ENCODE measurements around the gene PPP2R5B. TPM values are rescaled to one million over a fixed set of nuclear protein-coding genes. Genes with fewer than 3 reads are reported as not detected.
A peak's percentile ranks its signal among the peaks of the same experiment; 100 is the strongest.

The PPP2R5B gene
- total RNA-seq, 1 experiment from 2014 or later, result 38.0 TPM

DNA sequence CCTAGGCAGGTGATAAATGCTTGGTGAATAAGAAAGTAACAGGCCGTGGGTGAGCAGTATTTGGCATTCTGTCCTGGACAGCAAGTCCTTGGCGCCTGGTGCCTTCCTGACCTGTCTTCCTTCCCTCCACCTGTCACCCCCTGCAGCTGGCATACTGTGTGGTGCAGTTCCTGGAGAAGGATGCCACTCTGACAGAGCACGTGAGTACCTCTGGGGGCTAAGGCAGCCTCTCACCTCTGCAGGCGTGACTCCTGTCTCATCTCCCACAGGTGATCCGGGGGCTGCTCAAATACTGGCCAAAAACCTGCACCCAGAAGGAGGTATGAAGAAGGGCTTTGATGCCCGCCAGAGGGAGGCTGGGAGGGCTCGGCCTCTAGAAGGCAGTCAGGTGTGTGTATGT, 6.8 kb downstream of the PPP2R5B start:
- H3K4me3 Mint-ChIP-seq (ENCODE audit: unreplicated experiment), result no peak overlapping the region
- DNase-seq (ENCODE audit: unreplicated experiment), result no peak
- no TSS peak for BruUV-seq (replicated peaks)
- intact Hi-C loops (cut with micrococcal nuclease), result no loop called here
- no peaks in the 10 kb centered on the region for H3K9me3 Mint-ChIP-seq (ENCODE audit: unreplicated experiment)
- ChIA-PET POLR2A (no interaction called here), CTCF (interaction anchor here (0.6 kb wide), 1 partner anchor 97 kb away, joined by 3 read pairs; no protein-coding TSS in a partner anchor)
- H3K4me1 Mint-ChIP-seq (ENCODE audit: insufficient read depth, unreplicated experiment), result no peaks in the 10 kb centered on the region
- no peak overlapping the region for H3K27ac Mint-ChIP-seq (ENCODE audit: low read depth, unreplicated experiment)
- TF ChIP-seq, protein P1, sequence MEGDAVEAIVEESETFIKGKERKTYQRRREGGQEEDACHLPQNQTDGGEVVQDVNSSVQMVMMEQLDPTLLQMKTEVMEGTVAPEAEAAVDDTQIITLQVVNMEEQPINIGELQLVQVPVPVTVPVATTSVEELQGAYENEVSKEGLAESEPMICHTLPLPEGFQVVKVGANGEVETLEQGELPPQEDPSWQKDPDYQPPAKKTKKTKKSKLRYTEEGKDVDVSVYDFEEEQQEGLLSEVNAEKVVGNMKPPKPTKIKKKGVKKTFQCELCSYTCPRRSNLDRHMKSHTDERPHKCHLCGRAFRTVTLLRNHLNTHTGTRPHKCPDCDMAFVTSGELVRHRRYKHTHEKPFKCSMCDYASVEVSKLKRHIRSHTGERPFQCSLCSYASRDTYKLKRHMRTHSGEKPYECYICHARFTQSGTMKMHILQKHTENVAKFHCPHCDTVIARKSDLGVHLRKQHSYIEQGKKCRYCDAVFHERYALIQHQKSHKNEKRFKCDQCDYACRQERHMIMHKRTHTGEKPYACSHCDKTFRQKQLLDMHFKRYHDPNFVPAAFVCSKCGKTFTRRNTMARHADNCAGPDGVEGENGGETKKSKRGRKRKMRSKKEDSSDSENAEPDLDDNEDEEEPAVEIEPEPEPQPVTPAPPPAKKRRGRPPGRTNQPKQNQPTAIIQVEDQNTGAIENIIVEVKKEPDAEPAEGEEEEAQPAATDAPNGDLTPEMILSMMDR (IDR thresholded peaks at IDR 0.05; ENCODE audit: unreplicated experiment), result no peak
- H3K36me3 Mint-ChIP-seq (ENCODE audit: insufficient read depth, unreplicated experiment), result peaks cover 49% of the 10 kb centered on the region
- no peaks in the 10 kb centered on the region for H3K27me3 Mint-ChIP-seq (ENCODE audit: insufficient read depth, unreplicated experiment)

DNA sequence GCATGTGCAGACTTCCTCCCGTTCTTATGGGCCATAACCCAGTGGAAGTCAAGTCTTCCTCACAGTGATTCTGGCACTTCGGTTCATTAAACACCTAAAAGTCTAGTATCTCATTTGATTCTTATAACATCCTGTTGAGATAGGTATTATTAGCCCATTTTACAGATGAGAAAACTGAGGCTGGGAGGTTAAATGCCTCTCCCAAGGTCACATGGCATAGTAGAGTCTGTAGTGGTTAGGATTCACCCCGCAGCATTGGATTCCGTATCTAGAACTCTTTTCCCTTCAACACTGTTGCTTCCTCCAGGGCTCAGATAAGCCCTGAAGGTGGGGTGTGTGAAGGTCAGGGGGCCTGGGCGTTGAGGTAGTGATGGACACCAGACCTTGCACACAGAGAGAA, 7.8 kb downstream of the PPP2R5B start:
- POLR2A ChIA-PET, result interaction anchor here (0.5 kb wide), 1 partner anchor 170 kb away, joined by 3 read pairs; no protein-coding TSS in a partner anchor
- DNase-seq (ENCODE audit: unreplicated experiment), result no peak
- peaks cover 49% of the 10 kb centered on the region for H3K36me3 Mint-ChIP-seq (ENCODE audit: insufficient read depth, unreplicated experiment)
- H3K9me3 Mint-ChIP-seq (ENCODE audit: unreplicated experiment), result no peaks in the 10 kb centered on the region
- no peaks in the 10 kb centered on the region for H3K27me3 Mint-ChIP-seq (ENCODE audit: insufficient read depth, unreplicated experiment)
- intact Hi-C loops (cut with micrococcal nuclease), result no loop called here
- H3K27ac Mint-ChIP-seq (ENCODE audit: low read depth, unreplicated experiment), result no peak overlapping the region
- BruUV-seq (replicated peaks), result no TSS peak
- TF ChIP-seq, protein P1 (IDR thresholded peaks at IDR 0.05; ENCODE audit: unreplicated experiment), result no peak
- CTCF ChIA-PET, result interaction anchor here (0.7 kb wide), 1 partner anchor 82 kb away, joined by 3 read pairs; no protein-coding TSS in a partner anchor
- no peaks in the 10 kb centered on the region for H3K4me1 Mint-ChIP-seq (ENCODE audit: insufficient read depth, unreplicated experiment)
- H3K4me3 Mint-ChIP-seq (ENCODE audit: unreplicated experiment), result no peak overlapping the region

DNA sequence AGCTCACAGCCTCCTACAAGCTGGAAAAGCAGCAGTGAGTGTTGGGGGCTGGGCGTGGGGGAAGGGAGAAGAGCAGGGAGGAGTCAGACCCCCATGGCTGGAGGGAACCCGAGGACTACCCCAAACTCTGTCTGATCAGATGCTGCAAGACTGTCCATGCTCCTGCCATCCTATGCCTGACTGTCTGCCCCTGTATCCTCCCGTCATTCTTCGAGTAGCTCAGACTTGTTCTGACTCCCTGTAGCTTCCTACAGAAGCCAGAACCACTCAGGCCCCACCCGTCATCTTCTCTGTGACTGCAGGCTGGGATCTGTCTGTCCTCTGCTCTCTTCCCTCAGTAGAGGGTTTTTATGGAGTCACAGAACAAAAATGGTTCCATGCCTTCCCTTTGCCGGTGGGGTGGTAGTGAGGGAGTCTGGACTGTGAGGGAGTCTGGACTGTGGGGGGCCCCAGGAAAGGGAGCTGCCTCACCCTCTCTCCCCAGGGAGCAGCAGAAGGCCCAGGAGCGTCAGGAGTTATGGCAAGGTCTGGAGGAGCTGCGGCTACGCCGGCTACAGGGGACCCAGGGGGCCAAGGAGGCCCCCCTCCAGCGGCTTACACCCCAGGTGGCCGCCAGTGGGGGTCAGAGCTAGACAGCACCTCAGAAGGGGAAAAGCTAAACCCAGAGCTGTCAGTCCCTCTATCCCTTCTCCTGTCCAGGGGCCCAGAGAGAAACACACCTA, 8.9 kb downstream of the PPP2R5B start:
- Mint-ChIP-seq H3K9me3 (ENCODE audit: unreplicated experiment) (no peaks in the 10 kb centered on the region), H3K36me3 (ENCODE audit: insufficient read depth, unreplicated experiment) (peaks cover 39% of the 10 kb centered on the region), H3K27ac (ENCODE audit: low read depth, unreplicated experiment) (no peak overlapping the region), H3K4me1 (ENCODE audit: insufficient read depth, unreplicated experiment) (no peaks in the 10 kb centered on the region), H3K27me3 (ENCODE audit: insufficient read depth, unreplicated experiment) (no peaks in the 10 kb centered on the region), H3K4me3 (ENCODE audit: unreplicated experiment) (no peak overlapping the region)
- ChIA-PET CTCF (interaction anchor here (0.8 kb wide), 1 partner anchor 87 kb away, joined by 3 read pairs; no protein-coding TSS in a partner anchor), POLR2A (interaction anchor here (1.4 kb wide), 1 partner anchor 9 kb away, joined by 3 read pairs; the partner anchor contains the start of gene PPP2R5B)
- BruUV-seq (replicated peaks), result no TSS peak
- TF ChIP-seq, protein P1 (IDR thresholded peaks at IDR 0.05; ENCODE audit: unreplicated experiment), result no peak
- intact Hi-C loops (cut with micrococcal nuclease), result no loop called here
- DNase-seq (ENCODE audit: unreplicated experiment), result no peak

DNA sequence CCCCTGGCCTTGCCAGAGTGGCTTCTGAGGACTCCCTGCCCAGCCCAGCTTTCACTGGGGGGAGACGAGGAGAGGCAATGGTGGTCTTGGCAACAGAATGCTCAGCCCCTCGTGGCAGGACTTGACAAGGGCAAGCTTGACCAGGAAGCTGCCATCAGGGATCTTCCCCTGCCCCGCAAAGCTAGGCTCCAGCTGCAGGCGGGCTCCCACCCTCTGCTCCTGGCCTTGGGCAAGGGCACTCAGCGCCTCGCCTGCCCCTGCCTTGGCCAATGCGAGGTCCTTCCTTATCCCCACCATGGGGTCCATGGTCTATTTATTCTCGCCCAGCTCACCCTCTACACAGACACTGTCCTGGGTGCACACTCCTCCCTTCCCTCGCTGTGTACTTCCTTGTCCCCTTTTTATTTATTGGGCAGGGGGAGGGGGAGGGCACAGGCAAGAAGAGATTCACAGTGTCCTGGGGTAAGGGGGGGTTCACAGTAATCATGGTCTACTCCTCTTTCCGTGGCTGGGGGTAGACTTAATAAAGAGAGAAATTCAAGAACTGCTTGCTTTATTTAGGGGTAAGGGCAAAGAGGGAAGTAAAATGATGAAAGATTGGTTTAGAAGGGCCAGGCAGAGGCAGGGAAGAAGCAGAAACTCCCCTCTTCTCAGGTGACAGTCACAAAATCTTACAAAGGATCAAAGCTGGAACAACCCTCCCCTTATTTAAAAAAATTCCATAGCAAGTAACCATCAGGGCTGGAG, 9.6 kb downstream of the PPP2R5B start:
- H3K27ac Mint-ChIP-seq (ENCODE audit: low read depth, unreplicated experiment), result no peak overlapping the region
- intact Hi-C loops (cut with micrococcal nuclease), result no loop called here
- CTCF ChIA-PET, result interaction anchor here (0.8 kb wide), 1 partner anchor 88 kb away, joined by 3 read pairs; no protein-coding TSS in a partner anchor
- TF ChIP-seq, protein P1 (IDR thresholded peaks at IDR 0.05; ENCODE audit: unreplicated experiment), result no peak
- POLR2A ChIA-PET, result interaction anchor here (0.9 to 1.4 kb wide), 2 partner anchors 10 kb away, joined by 3 read pairs; partner anchors contain the start of gene PPP2R5B
- no peaks in the 10 kb centered on the region for H3K9me3 Mint-ChIP-seq (ENCODE audit: unreplicated experiment)
- BruUV-seq (replicated peaks), result TSS peak; percentile 29
- H3K4me3 Mint-ChIP-seq (ENCODE audit: unreplicated experiment), result no peak overlapping the region
- H3K4me1 Mint-ChIP-seq (ENCODE audit: insufficient read depth, unreplicated experiment), result no peaks in the 10 kb centered on the region
- H3K36me3 Mint-ChIP-seq (ENCODE audit: insufficient read depth, unreplicated experiment), result peaks cover 35% of the 10 kb centered on the region
- no peak for DNase-seq (ENCODE audit: unreplicated experiment)
- H3K27me3 Mint-ChIP-seq (ENCODE audit: insufficient read depth, unreplicated experiment), result no peaks in the 10 kb centered on the region

All from MCF 10A (cell line).